Esophagus squamous epithelium (tissue), 5 donors: Measurements from ENCODE around the gene WSCD1. TPM values are rescaled to one million over a fixed set of nuclear protein-coding genes. Genes with fewer than 3 reads are reported as not detected.

Experiments
- DNase-seq: peaks from one replicate; lab custom pipeline; 2025; lab: John Stamatoyannopoulos, UW
- H3K27ac ChIP-seq, 4 donors: fragments of 200-600 bp; sonication (generic); one replicate each; pipeline ENCODE4 v1.5.1; 2016 to 2019; ENCODE audit warnings: mild to moderate bottlenecking in 1 of 4
- H3K27me3 ChIP-seq, 4 donors: fragments of 200-600 bp; sonication (generic); 1 replicate in 3 of 4; 2 replicates in 1 of 4; pipeline versions ENCODE4 v1.5.1 to v1.6.0; 2017 to 2021; ENCODE audit warnings: antibody characterized with exemption in 1 of 4
- H3K36me3 ChIP-seq, 3 donors: fragments of 200-600 bp; sonication (generic); one replicate each; pipeline ENCODE4 v1.5.1; 2016 to 2019
- H3K4me1 ChIP-seq, 3 donors: fragments of 200-600 bp; sonication (generic); one replicate each; pipeline ENCODE4 v1.5.1; 2017 to 2019
- H3K4me3 ChIP-seq, 4 donors: fragments of 200-600 bp; sonication (generic); 1 replicate in 3 of 4; 2 replicates in 1 of 4; pipeline ENCODE4 v1.5.1; 2016 to 2019; ENCODE audit warnings: mild to moderate bottlenecking in 2 of 4, moderate library complexity in 1 of 4
- H3K9me3 ChIP-seq, 3 donors: fragments of 200-600 bp; sonication (generic); one replicate each; pipeline ENCODE4 v1.5.1; 2016 to 2019
- POLR2A ChIP-seq, 4 donors: fragments of 450-650 bp; IDR thresholded peaks; one replicate each; pipeline ENCODE4 v1.6.1; 2017; ENCODE audit warnings: antibody characterized with exemption in 4 of 4, mild to moderate bottlenecking in 4 of 4, moderate library complexity in 3 of 4
- WGBS, 2 donors: methylation state at CpG; one replicate each; pipeline ENCODE4 v1.1.5; 2018; 5-methylcytosine and 5-hydroxymethylcytosine counted together
- intact Hi-C: fragments of 100-400 bp; cut with DNase I; formaldehyde crosslinking; loops from one replicate; pipeline ENCODE4 v1.15.0; 2022
- total RNA-seq, 4 donors: library from RNA; depleted of rRNA; stranded (reverse); fragments of >200 nt; gene quantifications; one replicate each; pipeline ENCODE4 v1.1.0, GENCODE V29; 2016
- TF ChIP-seq, protein P1 (sequence below), 6 experiments: fragments of 450-650 bp in 4 of 6; fragments of 200-600 bp in 2 of 6; sonication (generic) in 2 of 6; IDR thresholded peaks; one replicate each; pipeline ENCODE4 v1.5.1; 2016 to 2019; ENCODE audit warnings: antibody characterized with exemption in 6 of 6, mild to moderate bottlenecking in 4 of 6, moderate library complexity in 4 of 6
- donor health status: DM: yes; HTN: yes; CAD: no.

The WSCD1 gene
- total RNA-seq, 4 donors from 2014 or later: 0.22 to 1.6 (median 1.5) TPM; not detected in 1

DNA sequence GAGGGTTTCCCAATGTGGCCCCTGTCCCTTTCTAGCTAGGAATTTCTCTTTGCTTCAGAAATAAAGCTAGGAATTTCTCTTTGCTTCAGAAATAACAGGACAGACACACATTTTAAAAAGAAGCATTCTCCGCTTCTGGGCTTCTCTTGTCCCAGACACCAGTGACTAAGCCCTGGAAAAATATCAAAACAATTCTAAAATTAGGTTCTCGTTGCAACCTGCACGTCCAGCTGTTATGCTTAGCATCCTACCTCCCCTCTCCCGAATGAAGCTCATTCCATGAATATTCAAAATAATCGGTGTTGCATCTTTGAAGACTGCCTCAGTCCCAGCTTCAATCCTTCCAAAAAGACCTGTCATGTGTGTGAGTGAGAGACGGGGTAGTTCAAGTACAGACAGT lies 45.6 kb upstream of the WSCD1 start:
- Histone ChIP-seq H3K27me3 (peaks cover 0 to 63% (median 0%) of the 10 kb centered on the region in 4 donors), H3K4me3 (no peak overlapping the region), H3K36me3 (no peaks in the 10 kb centered on the region), H3K4me1 (peaks cover 0 to 5% (median 0%) of the 10 kb centered on the region in 3 donors), H3K9me3 (no peaks in the 10 kb centered on the region), H3K27ac (no peak overlapping the region)
- TF ChIP-seq, protein P1, sequence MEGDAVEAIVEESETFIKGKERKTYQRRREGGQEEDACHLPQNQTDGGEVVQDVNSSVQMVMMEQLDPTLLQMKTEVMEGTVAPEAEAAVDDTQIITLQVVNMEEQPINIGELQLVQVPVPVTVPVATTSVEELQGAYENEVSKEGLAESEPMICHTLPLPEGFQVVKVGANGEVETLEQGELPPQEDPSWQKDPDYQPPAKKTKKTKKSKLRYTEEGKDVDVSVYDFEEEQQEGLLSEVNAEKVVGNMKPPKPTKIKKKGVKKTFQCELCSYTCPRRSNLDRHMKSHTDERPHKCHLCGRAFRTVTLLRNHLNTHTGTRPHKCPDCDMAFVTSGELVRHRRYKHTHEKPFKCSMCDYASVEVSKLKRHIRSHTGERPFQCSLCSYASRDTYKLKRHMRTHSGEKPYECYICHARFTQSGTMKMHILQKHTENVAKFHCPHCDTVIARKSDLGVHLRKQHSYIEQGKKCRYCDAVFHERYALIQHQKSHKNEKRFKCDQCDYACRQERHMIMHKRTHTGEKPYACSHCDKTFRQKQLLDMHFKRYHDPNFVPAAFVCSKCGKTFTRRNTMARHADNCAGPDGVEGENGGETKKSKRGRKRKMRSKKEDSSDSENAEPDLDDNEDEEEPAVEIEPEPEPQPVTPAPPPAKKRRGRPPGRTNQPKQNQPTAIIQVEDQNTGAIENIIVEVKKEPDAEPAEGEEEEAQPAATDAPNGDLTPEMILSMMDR (IDR thresholded peaks at IDR 0.05): no peak
- no peak for TF ChIP-seq POLR2A (IDR thresholded peaks at IDR 0.05)
- WGBS, 2 donors: 59 to 63% methylated on average over 6 of the region's 6 CpGs
- intact Hi-C loops: no loop called here
- DNase-seq: no peak

DNA sequence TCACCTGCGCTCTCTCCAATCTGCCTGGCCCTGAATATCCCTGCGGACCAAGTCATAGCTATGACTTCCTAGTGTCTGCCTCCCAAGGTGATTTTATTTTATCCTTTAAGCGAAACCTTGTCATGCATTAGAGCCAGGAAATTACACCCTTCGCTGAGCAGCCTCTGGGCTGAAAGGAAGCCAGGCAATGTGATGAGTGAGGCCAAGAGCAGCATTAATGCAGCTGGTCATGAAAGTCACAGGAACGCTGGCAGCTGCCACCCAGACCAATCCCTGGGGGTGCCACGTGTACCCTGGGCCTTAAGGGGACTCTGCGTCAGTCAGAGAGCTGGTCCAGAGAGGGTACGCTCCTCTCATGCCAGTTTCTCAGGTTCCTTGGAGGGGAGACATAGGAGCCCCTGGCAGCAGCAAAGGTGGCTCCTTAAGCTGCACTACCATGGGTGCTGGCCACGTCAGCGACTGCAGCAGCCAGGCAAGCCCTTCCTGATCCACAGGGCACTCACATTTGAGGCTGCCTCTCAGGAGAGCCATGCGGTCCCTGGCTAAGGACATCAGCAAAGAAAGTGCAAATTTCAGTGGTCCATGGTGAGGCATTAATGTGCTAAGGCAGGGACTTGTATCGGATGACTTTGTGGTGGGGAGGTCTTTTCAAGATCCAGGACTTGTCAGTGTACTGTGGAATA lies 42.7 kb upstream of the WSCD1 start:
- 28 to 56% methylated on average over 6 to 9 of the region's 12 CpGs for WGBS, 2 donors
- Histone ChIP-seq H3K27ac (no peak overlapping the region), H3K36me3 (no peaks in the 10 kb centered on the region), H3K27me3 (peaks cover 0 to 55% (median 0%) of the 10 kb centered on the region in 4 donors), H3K4me3 (no peak overlapping the region), H3K4me1 (peaks cover 0 to 5% (median 0%) of the 10 kb centered on the region in 3 donors), H3K9me3 (no peaks in the 10 kb centered on the region)
- no peak for DNase-seq
- TF ChIP-seq, protein P1 (IDR thresholded peaks at IDR 0.05): no peak
- TF ChIP-seq POLR2A (IDR thresholded peaks at IDR 0.05): no peak
- intact Hi-C loops: no loop called here

GRCh38 chr17:6028294-6028693 lies 41.9 kb upstream of the WSCD1 start:
- no peak overlapping the region for H3K4me3 ChIP-seq
- no peaks in the 10 kb centered on the region for H3K9me3 ChIP-seq
- intact Hi-C loops: no loop called here
- no peak for DNase-seq
- peaks cover 0 to 51% (median 0%) of the 10 kb centered on the region in 4 donors for H3K27me3 ChIP-seq
- no peak overlapping the region for H3K27ac ChIP-seq
- TF ChIP-seq POLR2A (IDR thresholded peaks at IDR 0.05): no peak
- TF ChIP-seq, protein P1 (IDR thresholded peaks at IDR 0.05): no peak
- H3K36me3 ChIP-seq: no peaks in the 10 kb centered on the region
- peaks cover 0 to 5% (median 0%) of the 10 kb centered on the region in 3 donors for H3K4me1 ChIP-seq
- 63 to 70% methylated on average over 10 of the region's 10 CpGs for WGBS, 2 donors

DNA sequence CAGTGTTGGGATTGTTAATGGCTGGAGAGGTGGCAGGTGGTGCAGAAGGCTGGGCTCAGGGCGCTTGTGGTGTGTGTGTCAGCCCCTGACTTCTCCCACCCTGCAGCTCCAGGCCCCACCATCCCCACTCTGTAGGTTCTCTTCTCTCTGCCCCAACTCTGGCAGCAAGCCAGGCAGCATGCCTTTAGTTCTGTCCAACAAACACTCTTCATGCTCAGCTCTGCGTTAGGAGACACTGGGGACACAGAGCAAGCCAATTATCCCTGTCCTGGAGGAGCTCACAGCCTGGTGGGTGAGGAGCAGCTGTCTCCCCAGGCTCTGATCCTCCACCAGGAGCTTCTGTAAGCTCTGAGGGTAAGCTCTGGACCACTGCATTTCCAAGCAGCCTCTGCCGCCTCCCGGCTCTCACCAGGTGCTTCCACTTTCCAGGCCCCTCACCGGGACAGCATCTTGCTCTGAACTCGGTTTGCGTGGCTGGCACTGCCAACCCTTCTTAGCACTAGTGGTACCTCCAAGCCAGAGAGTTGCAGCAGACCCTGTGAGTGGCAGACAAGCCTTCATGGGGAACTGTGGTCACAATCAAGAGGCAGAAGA lies 34.3 kb upstream of the WSCD1 start:
- Histone ChIP-seq H3K27ac (no peak overlapping the region), H3K4me1 (no peaks in the 10 kb centered on the region), H3K27me3 (peaks cover 0 to 21% (median 0%) of the 10 kb centered on the region in 4 donors), H3K4me3 (no peak overlapping the region), H3K36me3 (no peaks in the 10 kb centered on the region), H3K9me3 (no peaks in the 10 kb centered on the region)
- TF ChIP-seq, protein P1 (IDR thresholded peaks at IDR 0.05): no peak
- no peak for TF ChIP-seq POLR2A (IDR thresholded peaks at IDR 0.05)
- 48 to 60% methylated on average over 2 of the region's 7 CpGs for WGBS, 2 donors
- intact Hi-C loops: no loop called here
- no peak for DNase-seq

DNA sequence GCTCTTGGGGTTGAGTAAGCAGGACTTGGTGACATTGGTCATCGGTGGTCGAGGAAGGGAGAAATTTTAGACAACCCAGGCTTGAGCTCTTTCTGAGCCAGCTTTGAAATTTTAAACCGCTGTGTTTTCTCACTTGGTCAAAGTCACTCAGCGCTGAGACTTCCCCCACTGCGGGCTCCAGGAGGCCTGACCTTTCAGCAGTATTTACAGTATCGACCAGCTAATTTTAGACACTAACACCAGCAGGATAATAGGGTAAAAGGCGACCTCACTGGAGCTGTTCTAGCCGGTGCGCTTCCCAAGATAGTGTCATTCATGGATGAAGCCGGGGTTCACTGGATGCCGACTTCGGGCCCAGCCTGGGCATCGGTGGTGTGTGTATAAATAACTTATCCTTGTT lies 29.7 kb upstream of the WSCD1 start:
- no peak for DNase-seq
- H3K9me3 ChIP-seq: no peaks in the 10 kb centered on the region
- peaks cover 0 to 10% (median 0%) of the 10 kb centered on the region in 4 donors for H3K27me3 ChIP-seq
- no peak overlapping the region for H3K27ac ChIP-seq
- no peaks in the 10 kb centered on the region for H3K36me3 ChIP-seq
- no peaks in the 10 kb centered on the region for H3K4me1 ChIP-seq
- TF ChIP-seq, protein P1 (IDR thresholded peaks at IDR 0.05): no peak
- no peak for TF ChIP-seq POLR2A (IDR thresholded peaks at IDR 0.05)
- no peak overlapping the region for H3K4me3 ChIP-seq
- intact Hi-C loops: no loop called here
- 67 to 79% methylated on average over 7 to 13 of the region's 13 CpGs for WGBS, 2 donors
